ENCODE data around the gene GPC5.
"Not testable (repeated sequence)": the region's sequence is repeated elsewhere in the genome, so short reads cannot be mapped to it uniquely, and the experiment has no call there.

The GPC5 gene

GRCh38 chr13:92656103-92656502 lies 1257.7 kb downstream of the GPC5 start:
- no peak for DNase-seq (ENCODE audit: low read depth)

- no peak for DNase-seq (ENCODE audit: low read depth)
Measured at GRCh38 chr13:92656648-92657047, 1258.2 kb downstream of the GPC5 start.

DNA sequence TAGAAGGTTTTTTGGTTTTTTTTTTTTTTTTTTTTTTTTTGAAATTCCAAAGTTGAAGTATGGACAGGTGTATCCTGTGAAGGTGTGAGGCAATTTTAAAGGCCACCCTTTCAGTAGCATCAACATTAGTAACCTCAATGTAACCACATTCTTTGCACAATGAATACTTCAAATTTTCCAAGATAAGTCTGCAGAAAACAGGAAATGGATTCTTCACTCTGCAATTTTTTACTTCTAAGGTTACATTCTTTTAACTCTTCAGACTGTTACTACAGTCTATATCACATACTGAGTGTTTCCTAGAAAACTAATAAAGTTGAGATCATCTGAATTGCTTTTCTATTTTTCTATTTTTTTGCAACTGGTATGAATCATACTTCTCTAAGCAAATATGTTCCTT lies 1259.1 kb downstream of the GPC5 start:
- no peak for DNase-seq (ENCODE audit: low read depth)

GRCh38 chr13:92658293-92658692 lies 1259.9 kb downstream of the GPC5 start:
- no peak for DNase-seq (ENCODE audit: low read depth)

- no peak for DNase-seq (ENCODE audit: low read depth)
Measured at GRCh38 chr13:92661406-92661805, 1263.0 kb downstream of the GPC5 start.

- no peak for DNase-seq (ENCODE audit: low read depth)
Measured at GRCh38 chr13:92668157-92668556, 1269.7 kb downstream of the GPC5 start.

GRCh38 chr13:92670096-92670495 lies 1271.7 kb downstream of the GPC5 start:
- no peak for DNase-seq (ENCODE audit: low read depth)

DNA sequence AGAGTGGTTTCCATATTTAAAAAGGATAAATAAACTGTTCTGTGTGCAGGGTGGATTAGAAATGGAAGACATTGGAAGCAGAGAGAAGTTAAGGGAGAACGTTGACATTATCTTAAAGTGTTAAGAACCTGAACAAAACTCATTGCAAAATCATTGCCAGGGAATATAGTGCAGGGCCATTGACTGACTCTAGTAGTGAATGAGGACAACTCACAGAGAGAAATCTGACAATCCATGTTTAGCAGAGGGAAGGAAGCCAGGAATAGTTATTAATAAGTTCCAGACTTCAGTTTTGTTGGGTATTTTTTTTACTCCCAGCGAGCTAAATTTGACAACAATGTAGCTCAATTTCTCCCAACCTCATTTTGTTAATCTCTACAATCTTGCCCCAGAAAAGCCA lies 1273.4 kb downstream of the GPC5 start:
- DNase-seq (ENCODE audit: low read depth) = no peak

DNA sequence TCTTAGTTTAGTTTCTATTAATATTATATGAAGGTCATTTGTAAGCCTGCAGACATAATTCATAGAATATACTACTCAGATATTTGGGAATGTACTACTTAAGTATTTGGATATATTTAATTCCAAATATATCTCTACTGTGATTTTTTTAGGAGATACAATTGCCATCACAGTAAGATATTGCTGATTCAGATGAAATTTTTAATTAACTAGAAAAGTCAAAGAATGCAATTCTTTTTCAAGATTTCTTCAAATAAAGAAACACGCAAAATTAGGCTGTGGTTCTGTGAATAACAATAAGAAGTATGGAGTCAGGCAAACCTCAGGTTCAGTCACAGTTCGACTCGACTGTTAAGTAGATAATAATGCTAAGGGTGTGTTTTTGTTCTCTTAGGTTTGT lies 1277.8 kb downstream of the GPC5 start:
- no peak for DNase-seq (ENCODE audit: low read depth)

DNA sequence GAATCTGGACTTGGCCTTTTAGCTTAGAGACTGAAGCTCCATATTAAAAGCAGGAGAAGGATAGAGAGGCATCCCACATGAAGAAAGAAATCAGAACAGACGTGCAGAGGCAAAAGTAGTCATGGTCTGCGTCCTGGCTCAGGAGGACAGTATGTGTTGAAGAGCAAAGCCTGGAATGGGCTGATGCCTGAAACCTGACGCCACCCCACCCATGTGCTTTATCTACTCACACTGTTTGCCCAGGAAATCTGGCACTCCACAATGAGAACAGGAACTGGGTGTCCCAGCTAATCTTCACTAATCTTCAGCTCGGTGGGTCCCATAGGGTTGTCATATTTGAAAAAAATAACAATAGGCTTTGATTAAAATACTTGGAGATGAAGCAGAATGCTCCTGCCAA lies 1279.2 kb downstream of the GPC5 start:
- DNase-seq (ENCODE audit: low read depth) = no peak

- DNase-seq (ENCODE audit: low read depth) = no peak
Measured at GRCh38 chr13:92679602-92680001, 1281.2 kb downstream of the GPC5 start.

DNA sequence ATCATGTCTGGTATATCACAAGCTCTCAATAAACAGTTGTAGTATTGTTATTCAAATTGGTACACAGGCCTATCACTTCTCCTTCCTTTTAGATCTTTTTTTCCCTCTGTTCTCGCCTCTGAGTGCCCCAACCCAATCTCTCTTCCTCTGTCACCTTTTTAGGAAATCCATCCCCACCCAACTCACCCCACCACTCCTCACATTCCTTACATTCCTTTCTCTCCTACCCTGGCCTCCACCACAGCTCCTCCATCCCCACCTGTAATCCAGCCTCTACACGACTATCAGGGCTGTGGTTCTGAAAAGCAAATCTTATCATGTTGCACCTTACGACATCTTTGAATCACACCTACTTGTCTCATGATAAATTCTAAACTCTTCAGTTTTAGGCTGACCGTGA lies 1282.8 kb downstream of the GPC5 start:
- DNase-seq (ENCODE audit: low read depth) = no peak

- no peak for DNase-seq (ENCODE audit: low read depth)
Measured at GRCh38 chr13:92682832-92683517, 1284.6 kb downstream of the GPC5 start.

GRCh38 chr13:92694047-92694446 lies 1295.6 kb downstream of the GPC5 start:
- DNase-seq (ENCODE audit: low read depth) = no peak

DNA sequence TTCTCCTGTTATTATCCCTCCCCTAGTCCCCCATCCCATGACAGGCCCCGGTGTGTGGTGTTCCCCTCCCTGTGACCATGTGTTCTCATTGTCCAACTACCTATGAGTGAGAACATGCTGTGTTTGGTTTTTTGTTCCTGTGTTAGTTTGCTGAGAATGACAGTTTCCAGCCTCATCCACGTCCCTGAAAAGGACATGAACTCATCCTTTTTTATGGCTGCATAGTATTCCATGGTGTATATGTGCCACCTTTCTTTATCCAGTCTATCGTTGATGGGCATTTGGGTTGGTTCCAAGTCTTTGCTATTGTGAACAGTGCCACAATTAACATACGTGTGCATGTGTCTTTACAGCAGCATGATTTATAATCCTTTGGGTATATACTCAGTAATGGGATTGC lies 1297.4 kb downstream of the GPC5 start:
- DNase-seq (ENCODE audit: low read depth) = not testable (repeated sequence)

DNA sequence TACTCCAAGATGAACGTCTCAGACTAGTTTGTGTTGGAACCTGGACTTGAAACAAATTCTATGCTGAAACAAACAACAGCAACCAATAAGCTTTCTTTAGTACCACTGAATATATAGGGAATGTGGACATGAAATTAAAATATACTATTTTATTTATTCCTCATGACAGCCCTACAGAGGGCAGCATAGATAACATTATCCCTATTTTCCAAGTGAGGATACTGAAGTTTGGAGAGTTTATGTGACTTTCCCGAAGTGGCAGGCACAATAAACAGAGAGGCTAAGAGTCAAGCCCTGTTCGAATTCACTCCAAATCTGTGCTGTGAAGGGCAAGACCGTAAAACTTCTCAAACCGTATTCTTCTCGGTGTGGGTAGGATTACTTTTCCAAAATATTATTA lies 1318.3 kb downstream of the GPC5 start:
- DNase-seq (ENCODE audit: low read depth) = peak; percentile 2

- DNase-seq (ENCODE audit: low read depth) = no peak
Measured at GRCh38 chr13:92717857-92718256, 1319.4 kb downstream of the GPC5 start.

- DNase-seq (ENCODE audit: low read depth) = no peak
Measured at GRCh38 chr13:92719868-92720267, 1321.4 kb downstream of the GPC5 start.

GRCh38 chr13:92721620-92722019 lies 1323.2 kb downstream of the GPC5 start:
- no peak for DNase-seq (ENCODE audit: low read depth)

- no peak for DNase-seq (ENCODE audit: low read depth)
Measured at GRCh38 chr13:92727118-92727517, 1328.7 kb downstream of the GPC5 start.

GRCh38 chr13:92734068-92734467 lies 1335.6 kb downstream of the GPC5 start:
- DNase-seq (ENCODE audit: low read depth) = no peak

- DNase-seq (ENCODE audit: low read depth) = no peak
Measured at GRCh38 chr13:92734545-92734944, 1336.1 kb downstream of the GPC5 start.

DNA sequence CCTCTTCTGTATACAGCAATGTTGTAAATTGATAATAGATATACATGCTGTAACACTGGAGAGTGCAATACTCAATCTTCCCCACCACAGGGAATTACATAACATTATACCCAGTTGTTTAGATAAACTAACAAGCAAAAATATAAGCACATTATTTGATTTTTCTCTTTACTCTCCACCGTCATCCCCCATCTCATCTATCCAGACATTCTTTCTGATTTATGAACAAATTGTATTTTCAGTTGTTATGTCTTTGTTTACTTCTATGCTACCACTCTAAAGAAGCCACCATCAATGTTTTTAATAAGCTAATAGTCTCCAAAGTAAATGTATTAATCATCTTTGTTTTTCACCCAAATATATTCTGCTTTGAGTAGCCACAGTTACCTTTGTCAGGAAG lies 1337.5 kb downstream of the GPC5 start:
- no peak for DNase-seq (ENCODE audit: low read depth)

DNA sequence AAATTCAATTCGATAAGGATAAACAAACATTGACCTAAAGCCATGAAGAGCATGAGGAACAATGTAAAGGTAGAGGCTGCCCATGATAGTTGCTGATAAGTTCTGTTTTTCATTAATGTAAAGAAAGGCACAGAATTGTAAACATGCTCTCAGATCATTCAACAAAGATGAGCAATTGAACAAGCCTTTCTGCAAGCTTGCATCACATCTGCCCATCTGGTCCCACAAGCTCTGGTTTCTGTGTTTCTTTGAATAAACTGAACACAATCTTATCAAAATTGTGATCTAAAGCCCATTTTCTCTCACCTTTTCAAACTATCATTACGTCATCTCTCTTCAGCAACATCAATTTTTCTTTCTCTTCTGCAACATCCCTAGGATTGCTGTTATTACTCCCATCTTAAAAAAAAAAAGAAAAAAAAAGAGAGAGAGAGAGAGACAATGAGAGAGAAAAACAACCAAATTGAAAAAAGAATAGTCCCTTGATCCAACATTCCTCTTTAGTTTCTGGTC lies 1340.9 kb downstream of the GPC5 start:
- no peak for DNase-seq (ENCODE audit: low read depth)
